Transverse colon (tissue), 4 donors: ENCODE measurements around the gene AP4B1. TPM values are rescaled to one million over a fixed set of nuclear protein-coding genes. Genes with fewer than 3 reads are reported as not detected.

ENCODE experiments used
- DNase-seq: peaks from one replicate; pipeline ENCODE4 v3.0.0-alpha.2; 2019
- H3K27ac ChIP-seq, 4 donors: fragments of 200-600 bp; sonication (generic); 2 replicates each; pipeline ENCODE4 v1.5.1; 2016 to 2018; ENCODE audit warnings: inconsistent platforms in 4 of 4
- H3K27me3 ChIP-seq: fragments of 200-600 bp; sonication (generic); 2 replicates; pipeline ENCODE4 v1.5.1; 2017; ENCODE audit warnings: inconsistent platforms
- H3K36me3 ChIP-seq, 4 donors: fragments of 200-600 bp; sonication (generic); 2 replicates each; pipeline ENCODE4 v1.5.1; 2017 to 2019; ENCODE audit warnings: inconsistent platforms in 4 of 4
- H3K4me1 ChIP-seq, 4 donors: fragments of 200-600 bp; sonication (generic); 2 replicates each; pipeline ENCODE4 v1.5.1; 2017 to 2020; ENCODE audit warnings: inconsistent platforms in 4 of 4
- H3K4me3 ChIP-seq, 4 donors: fragments of 200-600 bp; sonication (generic); 1 replicate in 1 of 4; 2 replicates in 3 of 4; pipeline versions ENCODE4 v1.5.1 to v1.6.1; 2017 to 2019; ENCODE audit warnings: inconsistent platforms in 4 of 4
- H3K9me3 ChIP-seq, 2 donors: fragments of 200-600 bp; sonication (generic); 2 replicates each; pipeline ENCODE4 v1.5.1; 2017 to 2019; ENCODE audit warnings: inconsistent platforms in 2 of 2
- CTCF ChIP-seq, 5 experiments: fragments of 200-600 bp in 3 of 5; fragments of 450-650 bp in 2 of 5; sonication (generic) in 3 of 5; IDR thresholded peaks; 1 replicate in 2 of 5; 2 replicates in 3 of 5; pipeline ENCODE4 v1.5.1; 2016 to 2017; ENCODE audit warnings: antibody characterized with exemption in 5 of 5, inconsistent platforms in 3 of 5, mild to moderate bottlenecking in 2 of 5, moderate library complexity in 1 of 5
- EP300 ChIP-seq: sonication (generic); formaldehyde crosslinking; IDR thresholded peaks from one replicate; pipeline ENCODE4 v1.6.1; 2017; ENCODE audit warnings: antibody characterized with exemption, low read depth
- POLR2A ChIP-seq: fragments of 450-650 bp; IDR thresholded peaks from one replicate; pipeline ENCODE4 v1.6.1; 2016; ENCODE audit warnings: antibody characterized with exemption, mild to moderate bottlenecking, moderate library complexity
- POLR2AphosphoS5 ChIP-seq, 3 donors: sonication (generic); formaldehyde crosslinking; IDR thresholded peaks; one replicate each; pipeline ENCODE4 v1.6.1; 2016; ENCODE audit warnings: antibody characterized with exemption in 3 of 3
- WGBS, 2 donors: methylation state at CpG; one replicate each; pipeline ENCODE4 v1.1.5; 2018; ENCODE audit warnings: low coverage in 1 of 2; 5-methylcytosine and 5-hydroxymethylcytosine counted together
- in situ Hi-C, 4 donors: fragments of 200-750 bp; cut with MboI; loops; one replicate each; pipeline versions ENCODE4 v1.15.0 to v1.15.1; 2017; ENCODE audit warnings: low sequenced_read_pairs in 3 of 4, low pct_ligation_motif_present in 1 of 4, low pct_unique_long_range_greater_than_20kb in 1 of 4
- intact Hi-C: fragments of 100-400 bp; cut with DNase I; formaldehyde crosslinking; loops from one replicate; pipeline ENCODE4 v1.15.1; 2023; ENCODE audit warnings: low total_unique reads
- total RNA-seq, 4 donors: library from RNA; depleted of rRNA; stranded (reverse); fragments of >200 nt; gene quantifications; one replicate each; pipeline ENCODE4 v1.1.0, GENCODE V29; 2016

AP4B1 gene
- total RNA-seq, 4 donors from 2014 or later, result 7.2 to 37.2 (median 16.5) TPM

DNA sequence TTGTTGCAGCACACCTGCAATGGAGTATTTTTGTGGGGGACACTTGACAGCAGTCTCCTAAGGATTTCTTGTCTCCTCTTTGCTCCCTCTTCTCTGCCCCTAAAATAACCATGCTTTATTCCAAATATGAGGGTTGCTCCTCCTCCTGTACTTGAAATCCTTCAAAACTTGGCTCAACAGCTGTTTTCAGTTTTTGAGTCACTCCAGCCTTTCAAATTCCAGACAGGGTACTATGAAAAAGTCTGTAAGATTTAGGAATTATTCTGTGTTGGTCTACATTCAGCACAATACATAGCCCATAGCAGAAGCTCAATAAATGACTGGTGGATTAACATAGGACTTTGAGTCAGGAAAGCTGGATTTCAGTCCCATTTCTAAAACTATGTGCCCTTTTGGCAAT is 5.5 kb downstream of the AP4B1 start:
- DNase-seq, result no peak
- Histone ChIP-seq H3K4me1 (peaks cover 10 to 42% (median 25%) of the 10 kb centered on the region in 4 donors), H3K36me3 (peaks cover 0 to 33% (median 7%) of the 10 kb centered on the region in 4 donors), H3K27me3 (no peaks in the 10 kb centered on the region), H3K9me3 (no peaks in the 10 kb centered on the region), H3K27ac (no peak overlapping the region), H3K4me3 (no peak overlapping the region)
- no peak for TF ChIP-seq EP300
- intact Hi-C loops, result no loop called here
- in situ Hi-C loops, result no loop called here

DNA sequence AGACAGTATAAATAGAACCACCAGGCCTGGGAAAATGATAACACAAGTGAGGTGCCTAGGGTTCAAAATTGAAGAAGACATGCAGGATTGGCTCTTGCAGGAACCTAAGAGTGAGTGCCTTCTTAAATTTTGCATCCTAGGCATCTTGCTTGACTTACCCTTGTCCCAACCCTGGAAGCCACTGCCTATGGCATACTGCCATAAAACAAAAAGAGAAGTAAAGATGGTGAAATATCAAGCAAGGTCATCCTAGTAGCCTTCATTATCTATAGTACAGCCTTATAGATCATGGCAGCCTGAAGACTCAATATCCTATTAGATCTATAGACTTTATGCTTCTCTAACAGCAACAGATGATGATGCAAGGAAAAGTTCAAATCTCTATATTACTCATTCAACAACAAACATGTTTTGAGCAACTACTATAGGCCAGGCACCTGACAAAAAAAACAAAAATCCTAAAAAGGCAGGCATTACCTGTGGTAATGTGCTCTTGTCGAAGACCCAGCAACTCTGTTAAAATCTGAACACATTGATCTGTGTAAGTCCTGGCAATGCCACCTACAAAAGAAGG is 6.3 kb downstream of the AP4B1 start:
- Histone ChIP-seq H3K27me3 (no peaks in the 10 kb centered on the region), H3K36me3 (peaks cover 0 to 33% (median 7%) of the 10 kb centered on the region in 4 donors), H3K27ac (no peak overlapping the region), H3K4me1 (peaks cover 4 to 35% (median 18%) of the 10 kb centered on the region in 4 donors), H3K4me3 (no peak overlapping the region), H3K9me3 (no peaks in the 10 kb centered on the region)
- TF ChIP-seq CTCF (IDR thresholded peaks at IDR 0.05), result no peak
- TF ChIP-seq POLR2AphosphoS5 (IDR thresholded peaks at IDR 0.05), result no peak
- TF ChIP-seq POLR2A, result no peak
- no peak for TF ChIP-seq EP300
- WGBS, 2 donors, result 94 to 100% methylated on average over 1 of the region's 1 CpG
- in situ Hi-C loops, result no loop called here
- intact Hi-C loops, result no loop called here
- no peak for DNase-seq

GRCh38 chr1:113895961-113896360 is 8.6 kb downstream of the AP4B1 start:
- in situ Hi-C loops (no loop called here), intact Hi-C loops (no loop called here)
- H3K36me3 ChIP-seq, result peaks cover 0 to 33% (median 7%) of the 10 kb centered on the region in 4 donors
- DNase-seq, result no peak
- WGBS, 2 donors, result 90 to 93% methylated on average over 3 to 8 of the region's 8 CpGs
- H3K27me3 ChIP-seq, result no peaks in the 10 kb centered on the region
- H3K4me1 ChIP-seq, result peaks cover 0 to 19% (median 1%) of the 10 kb centered on the region in 4 donors
- H3K4me3 ChIP-seq, result no peak overlapping the region
- no peak overlapping the region for H3K27ac ChIP-seq
- H3K9me3 ChIP-seq, result no peaks in the 10 kb centered on the region
- TF ChIP-seq POLR2AphosphoS5 (IDR thresholded peaks at IDR 0.05) (no peak), EP300 (no peak), CTCF (IDR thresholded peaks at IDR 0.05) (no peak), POLR2A (no peak)

- intact Hi-C loops (no loop called here), in situ Hi-C loops (no loop called here)
- H3K4me3 ChIP-seq, result no peak overlapping the region
- no peak for TF ChIP-seq POLR2AphosphoS5 (IDR thresholded peaks at IDR 0.05)
- TF ChIP-seq EP300, result no peak
- TF ChIP-seq CTCF (IDR thresholded peaks at IDR 0.05), result no peak
- no peak for TF ChIP-seq POLR2A
- H3K4me1 ChIP-seq, result peaks cover 0 to 13% (median 0%) of the 10 kb centered on the region in 4 donors
- DNase-seq, result no peak
- no peaks in the 10 kb centered on the region for H3K9me3 ChIP-seq
- peaks cover 0 to 33% (median 7%) of the 10 kb centered on the region in 4 donors for H3K36me3 ChIP-seq
- H3K27me3 ChIP-seq, result no peaks in the 10 kb centered on the region
- no peak overlapping the region for H3K27ac ChIP-seq
- WGBS, 2 donors, result 84 to 93% methylated on average over 6 of the region's 6 CpGs
These were observed 9.5 kb downstream of the AP4B1 start for GRCh38 chr1:113895098-113895497.

DNA sequence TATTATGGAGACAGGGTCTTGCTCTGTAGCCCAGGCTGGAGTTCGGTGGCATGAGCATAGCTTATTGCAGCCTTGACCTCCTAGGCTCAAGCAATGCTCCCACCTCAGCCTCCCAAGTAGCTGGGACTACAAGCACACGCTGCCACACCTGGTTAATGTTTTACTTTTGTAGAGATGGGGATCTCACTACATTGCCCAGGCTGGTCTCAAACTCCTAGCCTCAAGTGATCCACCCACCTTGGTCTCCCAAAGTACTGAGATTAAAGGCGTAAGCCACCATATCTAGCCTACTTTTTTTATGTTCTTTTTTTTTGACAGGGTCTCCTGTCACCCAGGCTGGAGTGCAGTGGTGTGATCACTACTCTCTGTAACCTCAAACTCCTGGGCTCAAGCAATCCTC is 11.3 kb downstream of the AP4B1 start:
- intact Hi-C loops (no loop called here), in situ Hi-C loops (no loop called here)
- no peaks in the 10 kb centered on the region for H3K9me3 ChIP-seq
- H3K4me1 ChIP-seq, result peaks cover 0 to 12% (median 2%) of the 10 kb centered on the region in 4 donors
- no peak overlapping the region for H3K4me3 ChIP-seq
- WGBS, 2 donors, result 80 to 88% methylated on average over 3 of the region's 3 CpGs
- peaks cover 0 to 16% (median 7%) of the 10 kb centered on the region in 4 donors for H3K36me3 ChIP-seq
- H3K27ac ChIP-seq, result no peak overlapping the region
- no peak for TF ChIP-seq POLR2AphosphoS5 (IDR thresholded peaks at IDR 0.05)
- H3K27me3 ChIP-seq, result no peaks in the 10 kb centered on the region
- DNase-seq, result no peak
